Body of pancreas (tissue), 4 donors: ENCODE measurements around the gene GJC2. TPM values are rescaled to one million over a fixed set of nuclear protein-coding genes. Genes with fewer than 3 reads are reported as not detected.

ENCODE experiments used
- ATAC-seq: fragments of 150-250 bp; one replicate; pipeline ENCODE4 v1.9.1; 2016
- DNase-seq, 4 donors: peaks; one replicate each; pipeline ENCODE4 v3.0.0-alpha.2; 2019
- H3K27ac ChIP-seq, 4 donors: fragments of 200-600 bp; sonication (generic); 1 replicate in 3 of 4; 2 replicates in 1 of 4; pipeline versions ENCODE4 v1.5.1 to v1.6.1; 2016 to 2019; ENCODE audit warnings: mild to moderate bottlenecking in 1 of 4, mixed read lengths in 1 of 4, moderate library complexity in 1 of 4
- H3K27me3 ChIP-seq, 2 donors: fragments of 200-600 bp; sonication (generic); one replicate each; pipeline ENCODE4 v1.6.0; 2016; ENCODE audit warnings: mild to moderate bottlenecking in 1 of 2
- H3K36me3 ChIP-seq, 2 donors: fragments of 200-600 bp; sonication (generic); replicated peaks in 1 of 2; 2 replicates each; pipeline ENCODE4 v1.5.1; 2016; ENCODE audit warnings: low read depth in 2 of 2; ENCODE audit not compliant: insufficient read depth in 1 of 2
- H3K4me1 ChIP-seq: fragments of 200-600 bp; sonication (generic); one replicate; pipeline ENCODE4 v1.6.0; 2016
- H3K4me3 ChIP-seq, 2 donors: fragments of 200-600 bp; sonication (generic); 1 replicate in 1 of 2; 2 replicates in 1 of 2; pipeline ENCODE4 v1.5.1; 2016 to 2019
- H3K9me3 ChIP-seq, 3 donors: fragments of 200-600 bp; sonication (generic); 1 replicate in 2 of 3; 2 replicates in 1 of 3; pipeline ENCODE4 v1.5.1; 2016
- CTCF ChIP-seq, 7 experiments: fragments of 450-650 bp in 4 of 7; fragments of 200-600 bp in 3 of 7; sonication (generic) in 3 of 7; IDR thresholded peaks; one replicate each; pipeline ENCODE4 v1.5.1; 2016 to 2019; ENCODE audit warnings: antibody characterized with exemption in 7 of 7
- POLR2A ChIP-seq, 3 donors: fragments of 450-650 bp; IDR thresholded peaks; one replicate each; pipeline ENCODE4 v1.6.1; 2016; ENCODE audit warnings: antibody characterized with exemption in 3 of 3, mild to moderate bottlenecking in 2 of 3
- WGBS, 2 donors: methylation state at CpG; one replicate each; pipeline ENCODE4 v1.1.5; 2017; 5-methylcytosine and 5-hydroxymethylcytosine counted together
- intact Hi-C: fragments of 100-400 bp; cut with DNase I; formaldehyde crosslinking; loops from one replicate; pipeline ENCODE4 v1.15.1; 2023
- total RNA-seq, 2 donors: library from RNA; depleted of rRNA; stranded (reverse); fragments of >200 nt; gene quantifications; one replicate each; pipeline ENCODE4 v1.1.0, GENCODE V29; 2016

GJC2 gene
- total RNA-seq, 2 donors from 2014 or later: 0.33 to 1.6 TPM

DNA sequence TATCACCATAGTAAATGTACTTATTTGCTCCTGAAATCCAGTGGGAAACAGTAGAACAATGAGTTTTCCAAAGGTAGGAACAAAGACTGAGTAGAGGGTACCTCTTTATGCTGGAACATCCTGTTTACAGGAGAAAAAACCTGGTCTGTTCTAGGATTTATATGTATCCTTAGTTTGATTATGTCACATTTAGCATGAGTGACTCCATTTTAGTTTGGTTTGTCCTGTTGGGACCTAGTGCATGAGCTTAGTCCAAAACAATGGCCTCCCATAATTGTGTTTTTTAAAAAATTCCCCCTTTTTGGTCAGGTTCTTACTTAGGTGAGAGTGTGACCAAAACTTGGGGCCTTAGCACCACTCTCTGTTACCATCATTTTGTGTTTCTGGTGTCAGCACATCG is 37.1 kb upstream of the GJC2 start:
- ATAC-seq (no peak), DNase-seq (no peak)
- Histone ChIP-seq H3K9me3 (no peaks in the 10 kb centered on the region), H3K27me3 (no peaks in the 10 kb centered on the region), H3K4me1 (peaks cover 21% of the 10 kb centered on the region), H3K27ac (no peak overlapping the region), H3K36me3 (peaks cover 0 to under 1% of the 10 kb centered on the region in 2 donors), H3K4me3 (no peak overlapping the region)
- intact Hi-C loops: no loop called here
- TF ChIP-seq POLR2A (IDR thresholded peaks at IDR 0.05) (no peak), CTCF (IDR thresholded peaks at IDR 0.05) (no peak)
- 77 to 95% methylated on average over 1 of the region's 1 CpG for WGBS, 2 donors

- WGBS, 2 donors: 30% methylated on average over 3 of the region's 3 CpGs
- Histone ChIP-seq H3K27ac (no peak overlapping the region), H3K36me3 (no peaks in the 10 kb centered on the region), H3K9me3 (no peaks in the 10 kb centered on the region), H3K4me1 (peaks cover 8% of the 10 kb centered on the region), H3K4me3 (no peak overlapping the region), H3K27me3 (no peaks in the 10 kb centered on the region)
- no peak for TF ChIP-seq POLR2A (IDR thresholded peaks at IDR 0.05)
- no peak for TF ChIP-seq CTCF (IDR thresholded peaks at IDR 0.05)
- DNase-seq (no peak), ATAC-seq (no peak)
- intact Hi-C loops: no loop called here
These were observed 34.9 kb upstream of the GJC2 start for GRCh38 chr1:228114827-228115226.

DNA sequence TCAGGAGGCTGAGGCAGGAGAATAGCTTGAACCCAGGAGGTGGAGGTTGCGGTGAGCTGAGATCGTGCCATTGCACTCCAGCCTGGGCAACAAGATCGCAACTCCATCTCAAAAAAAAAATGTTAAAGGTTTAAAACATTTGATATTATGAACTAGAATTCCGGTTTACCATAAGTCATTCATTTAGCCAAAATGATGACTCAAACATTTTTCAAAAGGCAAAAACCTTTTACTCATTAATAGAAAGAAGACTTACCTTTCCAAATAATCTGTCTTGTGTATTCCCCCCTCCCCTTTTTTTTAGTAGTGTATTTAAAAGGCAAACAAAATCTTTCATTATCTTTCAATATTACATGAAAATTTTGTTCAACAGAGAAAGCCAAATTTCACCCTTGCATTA is 32.4 kb upstream of the GJC2 start:
- no peak for DNase-seq
- no peaks in the 10 kb centered on the region for H3K27me3 ChIP-seq
- H3K9me3 ChIP-seq: no peaks in the 10 kb centered on the region
- intact Hi-C loops: no loop called here
- ATAC-seq: no peak
- no peaks in the 10 kb centered on the region for H3K4me1 ChIP-seq
- H3K27ac ChIP-seq: no peak overlapping the region
- H3K36me3 ChIP-seq: no peaks in the 10 kb centered on the region
- TF ChIP-seq POLR2A (IDR thresholded peaks at IDR 0.05) (no peak), CTCF (IDR thresholded peaks at IDR 0.05) (no peak)
- H3K4me3 ChIP-seq: no peak overlapping the region
- WGBS, 2 donors: 94 to 99% methylated on average over 4 of the region's 4 CpGs

DNA sequence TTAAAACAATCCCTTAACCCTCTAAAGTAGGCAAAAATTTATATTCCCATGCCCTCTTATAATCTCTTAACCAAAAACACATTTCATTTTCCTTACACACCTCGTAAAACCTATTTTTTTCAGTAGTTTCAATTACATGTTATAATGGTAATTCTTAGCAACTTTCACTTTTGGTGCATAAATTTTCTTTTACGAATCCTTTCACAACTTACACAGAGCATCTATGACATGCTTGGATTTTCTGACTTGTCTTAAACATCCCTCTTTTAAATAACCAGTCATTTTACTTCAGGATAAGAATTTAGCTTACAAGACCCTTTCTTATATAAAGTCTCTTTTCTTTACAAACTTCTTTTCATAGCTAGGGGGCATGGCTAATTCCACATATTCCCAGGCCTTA is 31.7 kb upstream of the GJC2 start:
- intact Hi-C loops: no loop called here
- Histone ChIP-seq H3K36me3 (no peaks in the 10 kb centered on the region), H3K27ac (no peak overlapping the region), H3K9me3 (no peaks in the 10 kb centered on the region), H3K4me1 (no peaks in the 10 kb centered on the region), H3K4me3 (no peak overlapping the region), H3K27me3 (no peaks in the 10 kb centered on the region)
- WGBS, 2 donors: 82 to 96% methylated on average over 2 of the region's 2 CpGs
- TF ChIP-seq CTCF (IDR thresholded peaks at IDR 0.05) (no peak), POLR2A (IDR thresholded peaks at IDR 0.05) (no peak)
- ATAC-seq (no peak), DNase-seq (no peak)

DNA sequence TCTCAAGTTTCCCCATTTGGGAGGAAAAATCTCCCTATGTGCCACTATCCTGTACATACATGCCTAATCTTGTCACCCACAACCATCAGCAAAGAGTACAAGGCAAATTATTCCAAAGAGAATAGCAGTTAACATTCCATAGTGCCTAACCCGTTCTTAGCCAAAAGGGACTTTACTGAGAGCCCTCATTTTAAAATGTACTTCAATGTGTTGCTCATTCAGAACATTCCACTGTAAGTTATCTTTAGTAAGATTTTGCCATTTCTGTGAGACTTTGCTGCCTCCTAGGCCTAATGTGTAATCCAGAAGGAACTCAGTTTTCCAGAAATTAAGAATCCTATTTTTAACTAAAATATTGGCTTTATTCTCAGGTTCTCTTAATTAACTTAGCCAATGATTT is 29.4 kb upstream of the GJC2 start:
- H3K27me3 ChIP-seq: no peaks in the 10 kb centered on the region
- no peaks in the 10 kb centered on the region for H3K9me3 ChIP-seq
- 74 to 88% methylated on average over 1 of the region's 1 CpG for WGBS, 2 donors
- no peak for DNase-seq
- intact Hi-C loops: no loop called here
- H3K4me3 ChIP-seq: no peak overlapping the region
- H3K27ac ChIP-seq: no peak overlapping the region
- no peak for ATAC-seq
- H3K36me3 ChIP-seq: no peaks in the 10 kb centered on the region
- H3K4me1 ChIP-seq: no peaks in the 10 kb centered on the region
- TF ChIP-seq POLR2A (IDR thresholded peaks at IDR 0.05) (no peak), CTCF (IDR thresholded peaks at IDR 0.05) (no peak)
